CD14-positive monocyte (primary cell): ENCODE measurements around the gene CIITA. TPM values are rescaled to one million over a fixed set of nuclear protein-coding genes. Genes with fewer than 3 reads are reported as not detected.
A peak's percentile ranks its signal among the peaks of the same experiment; 100 is the strongest.

Source experiments
- DNase-seq, 3 donors: peaks; one replicate each; pipeline ENCODE4 v3.0.0-alpha.2; 2011 to 2022
- H2AFZ ChIP-seq: 2 replicates; pipeline ENCODE4 v1.6.0; 2012; ENCODE audit warnings: mild to moderate bottlenecking, low read depth, low read length, inconsistent platforms; ENCODE audit not compliant: insufficient read depth, poor library complexity, severe bottlenecking
- H3K27ac ChIP-seq, 2 donors: 1 replicate in 1 of 2; 2 replicates in 1 of 2; pipeline ENCODE4 v1.5.1; 2012 to 2013; ENCODE audit warnings: low read length in 2 of 2, control low read depth in 1 of 2, inconsistent platforms in 1 of 2, low read depth in 1 of 2, mild to moderate bottlenecking in 1 of 2
- H3K27me3 ChIP-seq, 2 donors: one replicate each; pipeline versions ENCODE4 v1.6.0 to v1.6.1; 2011 to 2013; ENCODE audit warnings: low read length in 2 of 2; ENCODE audit not compliant: control insufficient read depth in 2 of 2, insufficient read depth in 2 of 2
- H3K36me3 ChIP-seq, 2 donors: replicated peaks in 1 of 2; 1 replicate in 1 of 2; 2 replicates in 1 of 2; pipeline versions ENCODE4 v1.5.1 to v1.6.1; 2012 to 2013; ENCODE audit warnings: low read length in 2 of 2, control low read depth in 1 of 2, inconsistent platforms in 1 of 2, mild to moderate bottlenecking in 1 of 2; ENCODE audit not compliant: insufficient read depth in 2 of 2, control insufficient read depth in 1 of 2
- H3K4me1 ChIP-seq, 2 donors: 1 replicate in 1 of 2; 2 replicates in 1 of 2; pipeline versions ENCODE4 v1.5.1 to v1.6.1; 2012 to 2013; ENCODE audit warnings: low read length in 2 of 2, control low read depth in 1 of 2, inconsistent platforms in 1 of 2, mild to moderate bottlenecking in 1 of 2, moderate library complexity in 1 of 2; ENCODE audit not compliant: insufficient read depth in 2 of 2, control insufficient read depth in 1 of 2
- H3K4me2 ChIP-seq: replicated peaks from 2 replicates; pipeline ENCODE3; 2012; ENCODE audit warnings: low read length, moderate library complexity, mild to moderate bottlenecking; ENCODE audit not compliant: poor library complexity, severe bottlenecking; ENCODE audit errors: extremely low read depth
- H3K4me3 ChIP-seq, 3 experiments: fragments of 200-600 bp in 1 of 3; sonication (generic) in 1 of 3; replicated peaks in 1 of 3; 1 replicate in 2 of 3; 2 replicates in 1 of 3; pipeline ENCODE4 v1.5.1; 2011 to 2013; ENCODE audit warnings: low read length in 3 of 3, mild to moderate bottlenecking in 3 of 3, control low read depth in 2 of 3, low read depth in 2 of 3, inconsistent platforms in 1 of 3, moderate library complexity in 1 of 3
- H3K79me2 ChIP-seq: 2 replicates; pipeline ENCODE4 v1.6.0; 2012; ENCODE audit warnings: mild to moderate bottlenecking, control low read depth, inconsistent platforms, low read length, moderate library complexity; ENCODE audit not compliant: insufficient read depth
- H3K9ac ChIP-seq: 2 replicates; pipeline ENCODE4 v1.6.0; 2017; ENCODE audit warnings: low read length, mild to moderate bottlenecking; ENCODE audit not compliant: insufficient read depth, poor library complexity, severe bottlenecking
- H3K9me3 ChIP-seq, 2 donors: replicated peaks in 1 of 2; 1 replicate in 1 of 2; 2 replicates in 1 of 2; pipeline versions ENCODE4 v1.5.1 to v1.6.1; 2012 to 2013; ENCODE audit warnings: low read length in 2 of 2, control low read depth in 1 of 2; ENCODE audit not compliant: control insufficient read depth in 1 of 2, insufficient read depth in 1 of 2
- H4K20me1 ChIP-seq: 2 replicates; pipeline ENCODE4 v1.6.0; 2012; ENCODE audit warnings: mild to moderate bottlenecking, low read length, control low read depth, moderate library complexity; ENCODE audit not compliant: insufficient read depth
- H3K27ac Mint-ChIP-seq, 7 donors: one replicate each; pipeline ENCODE4 v1.8.0; 2020; ENCODE audit warnings: mild to moderate bottlenecking in 7 of 7, mixed read lengths in 7 of 7, moderate library complexity in 6 of 7, inconsistent platforms in 2 of 7
- H3K27me3 Mint-ChIP-seq, 3 donors: one replicate each; pipeline ENCODE4 v1.8.0; 2021 to 2022; ENCODE audit warnings: low read depth in 3 of 3, mild to moderate bottlenecking in 3 of 3, mixed read lengths in 3 of 3, moderate library complexity in 3 of 3, inconsistent platforms in 1 of 3
- H3K36me3 Mint-ChIP-seq, 2 donors: one replicate each; pipeline ENCODE4 v1.8.0; 2020; ENCODE audit warnings: mixed read lengths in 2 of 2, inconsistent platforms in 1 of 2, mild to moderate bottlenecking in 1 of 2
- H3K4me1 Mint-ChIP-seq: one replicate; pipeline ENCODE4 v1.8.0; 2020; ENCODE audit warnings: mild to moderate bottlenecking, mixed read lengths
- H3K4me3 Mint-ChIP-seq, 2 donors: one replicate each; pipeline ENCODE4 v1.8.0; 2020; ENCODE audit warnings: mild to moderate bottlenecking in 2 of 2, mixed read lengths in 2 of 2, moderate library complexity in 1 of 2
- H3K9me3 Mint-ChIP-seq, 7 donors: one replicate each; pipeline ENCODE4 v1.8.0; 2020 to 2022; ENCODE audit warnings: mixed read lengths in 7 of 7, mild to moderate bottlenecking in 6 of 7, moderate library complexity in 6 of 7, inconsistent platforms in 2 of 7
- CTCF ChIP-seq: fragments of 200-600 bp; IDR thresholded peaks from one replicate; pipeline ENCODE4 v1.8.0; 2022; ENCODE audit warnings: antibody characterized with exemption, mild to moderate bottlenecking
- WGBS: methylation state at CpG from one replicate; pipeline ENCODE4 v1.1.5; 2013; ENCODE audit warnings: missing lambda C conversion rate; ENCODE audit not compliant: insufficient coverage; 5-methylcytosine and 5-hydroxymethylcytosine counted together
- intact Hi-C, 2 donors: fragments of 100-400 bp; cut with micrococcal nuclease; formaldehyde crosslinking; loops; one replicate each; pipeline versions ENCODE4 v1.15.0 to v1.15.1; 2023
- polyA plus RNA-seq, 3 donors: library from polyadenylated mRNA; depleted of rRNA in 1 of 3; unstranded in 2 of 3; stranded (reverse) in 1 of 3; fragments of 300-500 nt in 2 of 3; fragments of >200 nt in 1 of 3; fragmentation: Illumina TruSeq in 2 of 3; gene quantifications; 1 replicate in 2 of 3; 2 replicates in 1 of 3; pipeline ENCODE4 v1.2.3, GENCODE V29; 2012 to 2021

CIITA gene
- polyA plus RNA-seq, 3 donors: 15.6 to 178 (median 22.1) TPM

- H3K4me2 ChIP-seq: peak overlapping the region; percentile 50
- H4K20me1 ChIP-seq: peaks cover 81% of the 10 kb centered on the region
- intact Hi-C loops: loop anchor here (5.0 to 10.0 kb wide), 2 partner anchors 35 to 152 kb away; partner anchors contain the start of gene NUBP1 (in 1 of the 2)
- no peak overlapping the region for H2AFZ ChIP-seq
- Mint-ChIP-seq H3K9me3 (peaks cover 0 to 2% (median 0%) of the 10 kb centered on the region in 7 donors), H3K4me3 (peak overlapping the region in 1 of 2 donors; percentile 74), H3K4me1 (peaks cover 55% of the 10 kb centered on the region), H3K27me3 (peaks cover 0 to 3% (median 0%) of the 10 kb centered on the region in 3 donors), H3K27ac (peak overlapping the region; percentile 87 to 97 (median 91)), H3K36me3 (peaks cover 75 to 84% of the 10 kb centered on the region in 2 donors)
- H3K27ac ChIP-seq: peak overlapping the region; percentile 74 to 77
- peak in 2 of 3 donors; percentile 42 to 63 for DNase-seq
- no peak for TF ChIP-seq CTCF
- peaks cover 55 to 59% of the 10 kb centered on the region in 2 donors for H3K4me1 ChIP-seq
- no peaks in the 10 kb centered on the region for H3K27me3 ChIP-seq
- peak overlapping the region in 1 of 3 experiments; percentile 55 for H3K4me3 ChIP-seq
- peaks cover 61 to 83% of the 10 kb centered on the region in 2 donors for H3K36me3 ChIP-seq
- H3K9ac ChIP-seq: peak overlapping the region; percentile 6
- no CpG with 5 or more reads among the region's 5 CpGs for WGBS
- peaks cover 71% of the 10 kb centered on the region for H3K79me2 ChIP-seq
- no peaks in the 10 kb centered on the region for H3K9me3 ChIP-seq
These were observed 20.1 kb downstream of the CIITA start for GRCh38 chr16:10897134-10897533.

- H3K4me2 ChIP-seq: no peak overlapping the region
- Mint-ChIP-seq H3K4me3 (no peak overlapping the region), H3K9me3 (peaks cover 0 to 7% (median 5%) of the 10 kb centered on the region in 7 donors), H3K36me3 (peaks cover 93 to 98% of the 10 kb centered on the region in 2 donors), H3K4me1 (peaks cover under 1% of the 10 kb centered on the region), H3K27me3 (no peaks in the 10 kb centered on the region), H3K27ac (peak overlapping the region in 1 of 7 donors; percentile 60)
- H3K27ac ChIP-seq: no peak overlapping the region
- no peaks in the 10 kb centered on the region for H3K27me3 ChIP-seq
- H3K36me3 ChIP-seq: peaks cover 99% of the 10 kb centered on the region in 2 donors
- H3K4me1 ChIP-seq: peaks cover under 1% of the 10 kb centered on the region in 2 donors
- H3K9ac ChIP-seq: no peak overlapping the region
- intact Hi-C loops: no loop called here
- H3K4me3 ChIP-seq: no peak overlapping the region
- H3K9me3 ChIP-seq: peaks cover 3% of the 10 kb centered on the region in 2 donors
- H3K79me2 ChIP-seq: peaks cover 29% of the 10 kb centered on the region
- no peak overlapping the region for H2AFZ ChIP-seq
- H4K20me1 ChIP-seq: peaks cover 93% of the 10 kb centered on the region
- DNase-seq: no peak
- TF ChIP-seq CTCF: no peak
- WGBS: 88% methylated on average over 1 of the region's 1 CpG
These were observed 26.0 kb downstream of the CIITA start for GRCh38 chr16:10902999-10903398.
